ENCODE measurements around the gene CCND1.
"Not testable (repeated sequence)": the region's sequence is repeated elsewhere in the genome, so short reads cannot be mapped to it uniquely, and the experiment has no call there.

Gene CCND1

GRCh38 chr11:69617682-69618081, 23.3 kb upstream of the CCND1 start:
- DNase-seq = no peak

- no peak for DNase-seq
Measured at GRCh38 chr11:69618237-69618636, 22.7 kb upstream of the CCND1 start.

- no peak for DNase-seq
Measured at GRCh38 chr11:69620683-69621290, 20.2 kb upstream of the CCND1 start.

DNA sequence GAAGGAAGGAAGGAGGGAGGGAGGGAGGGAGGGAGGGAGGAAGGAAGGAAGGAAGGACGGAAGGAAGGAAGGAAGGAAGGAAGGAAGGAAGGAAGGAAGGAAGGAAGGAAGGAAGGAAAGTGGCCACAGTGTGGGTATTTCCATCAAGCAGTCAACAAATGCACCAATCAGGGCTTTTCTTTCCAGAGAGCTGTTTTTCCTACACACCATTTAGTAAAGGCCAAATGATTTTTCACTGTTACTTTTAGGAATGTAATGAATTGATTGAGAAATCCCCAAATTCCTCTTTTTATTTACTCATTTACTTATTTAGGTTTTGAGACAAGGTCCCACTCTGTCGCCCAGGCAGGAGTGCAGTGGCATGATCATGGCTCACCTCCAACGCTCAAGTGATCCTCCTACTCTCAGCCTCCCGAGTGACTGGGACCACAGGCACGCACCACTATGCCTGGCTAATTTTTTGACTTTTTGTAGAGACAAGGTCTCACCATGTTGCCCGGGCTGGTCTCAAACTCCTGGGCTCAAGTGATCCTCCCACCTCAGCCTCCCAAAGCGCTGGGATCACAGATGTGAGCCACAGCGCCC, 18.8 kb upstream of the CCND1 start:
- DNase-seq = not testable (repeated sequence)

DNA sequence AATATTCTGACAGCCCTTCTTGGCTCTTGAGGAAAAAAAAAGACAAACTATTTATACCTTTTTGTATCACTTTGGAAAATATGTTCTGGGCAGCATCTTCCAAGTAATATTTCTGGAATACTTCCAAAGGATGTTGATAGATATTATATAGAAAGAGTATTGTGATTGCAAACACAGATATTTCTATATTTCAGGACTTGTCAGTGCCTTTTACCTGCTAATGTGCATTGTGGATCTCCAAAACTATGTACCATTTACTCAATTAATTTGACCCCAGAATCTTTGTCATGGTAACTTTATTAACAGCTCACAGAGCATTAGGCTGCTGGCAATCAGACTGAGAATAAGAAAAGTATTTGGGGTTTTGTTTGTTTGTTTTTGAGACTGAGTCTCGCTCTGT, 16.7 kb upstream of the CCND1 start:
- no peak for DNase-seq

DNA sequence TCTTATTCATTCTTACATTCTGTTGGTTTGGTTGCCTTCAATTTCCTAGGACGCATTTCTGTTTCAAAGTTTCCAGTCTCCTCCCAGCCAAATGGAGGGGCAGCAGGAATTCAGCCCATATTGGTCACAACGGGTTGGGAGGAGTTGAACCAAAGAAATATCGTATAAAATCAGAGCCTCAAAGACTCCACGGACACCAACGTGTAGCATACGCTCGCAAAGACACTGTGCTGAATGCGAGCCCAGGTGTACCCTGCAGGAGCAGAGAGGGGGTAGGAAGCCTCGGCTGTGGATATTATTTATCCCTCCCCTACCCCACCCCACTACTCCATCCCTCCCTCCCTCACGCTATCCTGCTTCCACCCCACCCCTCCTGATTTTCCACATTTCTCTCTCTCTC, 15.5 kb upstream of the CCND1 start:
- DNase-seq = no peak

GRCh38 chr11:69627551-69627950, 13.4 kb upstream of the CCND1 start:
- no peak for DNase-seq

DNA sequence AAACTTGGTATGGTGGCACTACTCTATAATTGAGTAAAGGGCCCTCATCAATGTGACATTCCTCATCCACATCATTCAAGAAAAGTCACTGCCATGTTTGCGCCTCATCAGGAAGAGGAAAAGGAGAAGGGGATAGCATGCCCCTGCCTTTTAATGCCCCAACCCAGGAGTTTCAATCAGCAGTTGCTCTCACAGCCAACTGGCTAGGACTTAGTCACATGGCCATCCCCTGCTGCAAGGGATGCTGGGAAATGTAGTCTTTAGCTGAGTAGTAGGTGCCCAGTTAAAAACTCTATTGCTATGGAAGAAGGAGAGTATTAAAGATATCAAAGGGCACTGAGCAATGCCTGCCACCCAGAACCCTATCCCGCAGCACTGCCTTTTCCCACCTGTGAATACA, 10.9 kb upstream of the CCND1 start:
- DNase-seq = no peak

- no peak for DNase-seq
Measured at GRCh38 chr11:69630424-69630823, 10.5 kb upstream of the CCND1 start.

GRCh38 chr11:69632900-69633299, 8.1 kb upstream of the CCND1 start:
- no peak for DNase-seq

DNA sequence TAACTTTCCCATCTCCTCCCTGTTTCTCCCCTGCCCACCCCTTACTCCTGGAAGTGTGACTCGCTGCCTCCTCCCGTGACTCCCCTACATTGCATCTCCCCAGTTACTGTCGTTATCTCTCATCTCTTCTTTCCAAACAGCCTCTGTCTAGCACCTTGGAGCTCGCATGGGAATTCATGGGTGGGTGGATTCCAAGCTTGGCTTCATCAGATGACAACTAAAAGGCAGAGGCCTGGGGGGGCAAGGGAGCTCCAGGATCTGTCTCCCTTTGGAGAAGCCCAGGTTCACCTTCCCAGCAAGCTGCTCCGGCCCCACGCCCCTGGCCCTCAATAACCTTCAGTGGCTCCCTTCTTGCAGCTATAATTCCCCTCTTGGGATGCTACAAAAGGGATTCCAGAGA, 6.9 kb upstream of the CCND1 start:
- no peak for DNase-seq

GRCh38 chr11:69634590-69634989, 6.4 kb upstream of the CCND1 start:
- DNase-seq = no peak

DNA sequence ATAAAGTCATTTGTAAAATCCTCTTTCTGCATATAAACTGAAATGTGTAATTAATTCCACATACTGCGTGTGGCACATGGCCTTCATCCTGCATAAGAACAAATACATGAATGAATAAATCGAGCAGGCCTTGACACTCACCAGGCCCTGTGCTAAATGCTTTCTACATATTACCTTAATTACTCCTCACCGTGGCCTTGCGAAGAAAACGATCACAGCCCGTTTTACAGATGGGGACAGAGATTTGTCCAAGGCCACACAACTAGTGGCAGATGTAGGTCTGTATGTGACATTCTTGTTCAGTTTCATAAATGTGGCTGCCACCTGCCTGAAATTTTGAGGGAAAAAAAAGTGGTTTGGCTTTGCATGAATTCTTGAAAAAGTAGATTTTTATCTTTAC, 5.8 kb upstream of the CCND1 start:
- no peak for DNase-seq

DNA sequence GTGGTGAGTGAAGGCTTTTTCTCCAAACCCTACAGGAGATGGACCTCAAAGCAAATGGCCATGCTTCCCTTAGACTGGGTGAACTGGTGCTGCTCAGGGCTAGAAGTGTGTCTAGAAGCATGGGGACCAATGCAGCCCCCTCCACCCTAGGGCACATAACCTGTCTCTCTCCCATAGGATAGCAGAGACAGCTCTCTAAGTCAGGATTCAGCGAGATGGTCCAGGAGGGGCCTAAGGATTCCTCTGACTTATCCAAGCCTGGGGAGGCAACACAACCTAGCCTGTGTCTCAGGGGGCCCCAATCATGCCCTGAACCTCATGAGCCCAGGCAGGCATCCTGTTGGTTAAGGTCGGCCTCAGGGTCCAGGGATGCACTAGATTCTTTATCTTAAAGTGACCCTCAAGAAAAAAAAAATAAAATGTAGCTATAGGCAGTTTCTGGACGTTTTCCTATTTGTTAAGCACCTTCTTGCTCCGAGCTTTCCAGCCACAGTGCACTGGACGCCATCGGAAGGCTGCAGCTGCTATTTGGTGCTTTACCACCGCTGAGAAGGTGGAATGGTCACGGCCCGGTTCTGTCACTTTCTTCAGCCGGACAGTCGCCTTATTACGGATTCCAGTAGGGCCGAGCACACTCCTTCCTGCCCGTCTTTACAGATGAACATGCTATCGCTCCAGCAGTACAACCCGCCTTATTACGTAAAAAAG, 5.0 kb upstream of the CCND1 start:
- no peak for DNase-seq

DNA sequence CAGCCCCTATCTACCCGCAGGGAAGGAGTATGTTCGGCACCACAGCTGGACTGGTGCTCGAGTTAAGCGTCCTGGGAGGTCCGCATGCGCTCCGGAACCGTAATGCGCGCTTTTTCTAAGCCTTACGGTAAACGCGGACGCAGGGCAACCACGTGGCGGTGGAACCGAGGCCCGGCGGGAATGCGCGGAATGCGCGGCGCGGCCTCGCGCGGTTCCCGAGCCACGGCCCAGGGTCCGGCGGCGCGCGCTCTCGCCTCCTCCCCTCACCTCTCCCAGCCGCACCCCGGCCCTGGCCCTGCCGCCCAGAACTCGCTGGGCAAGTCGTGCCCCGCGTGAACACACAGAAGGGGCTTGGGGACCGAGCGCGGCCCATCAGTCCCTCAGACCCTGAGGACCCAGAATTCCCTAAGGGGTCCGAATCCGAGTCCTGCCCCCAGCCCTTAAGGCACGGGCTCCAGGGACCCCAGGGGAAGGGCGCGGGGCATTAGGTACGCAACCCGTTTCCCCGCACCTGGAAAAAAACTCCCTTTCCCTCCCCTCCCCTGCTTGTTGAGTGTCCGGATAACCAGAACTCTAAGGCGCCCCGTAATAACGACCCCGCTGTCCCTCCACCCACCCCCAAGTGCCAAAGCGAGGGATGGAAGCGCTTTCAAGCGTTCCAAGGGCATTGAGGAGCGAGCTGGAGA, 4.3 kb upstream of the CCND1 start:
- DNase-seq = peak in 33 of 56 donors; percentile 10 to 64 (median 39)

DNA sequence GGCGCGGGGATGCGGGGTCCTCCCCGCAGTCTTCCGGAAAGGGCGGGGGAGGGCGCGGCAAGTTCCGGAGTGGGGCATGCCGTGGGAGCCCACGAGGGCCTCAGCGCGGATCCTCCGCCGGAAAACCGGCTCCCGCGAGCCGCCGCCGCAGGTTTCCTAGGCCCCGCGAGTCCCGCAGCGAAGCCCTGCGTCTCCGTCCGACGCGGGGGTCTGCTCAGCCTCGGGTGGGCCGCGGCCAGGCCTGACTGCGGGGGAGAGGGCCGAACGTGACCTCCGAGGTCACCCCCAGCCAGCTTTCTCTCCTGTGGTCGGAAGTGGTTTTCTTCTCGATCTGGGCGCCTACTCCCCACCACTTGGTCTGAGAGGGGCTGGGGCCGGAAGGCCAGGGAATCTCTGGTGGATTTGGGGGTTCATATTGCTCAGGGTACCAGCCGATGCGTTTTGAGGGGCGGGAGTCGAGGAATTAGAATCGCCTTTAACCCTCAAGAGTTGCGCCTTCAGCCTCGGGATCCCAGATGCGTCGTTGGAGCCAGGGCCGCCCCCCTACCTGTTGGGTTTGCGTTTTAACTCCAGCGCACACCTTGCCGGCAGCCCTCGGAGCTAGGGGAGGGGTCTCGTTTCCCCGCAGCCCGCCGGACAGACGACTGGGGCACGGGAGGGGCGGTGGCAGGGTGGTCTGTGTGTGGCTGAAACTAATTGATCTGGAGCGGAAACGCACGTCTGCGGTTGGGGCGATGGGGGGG, 3.6 kb upstream of the CCND1 start:
- no peak for DNase-seq

- peak in 2 of 56 donors; percentile 15 to 41 for DNase-seq
Measured at GRCh38 chr11:69637941-69638871, 2.8 kb upstream of the CCND1 start.

DNA sequence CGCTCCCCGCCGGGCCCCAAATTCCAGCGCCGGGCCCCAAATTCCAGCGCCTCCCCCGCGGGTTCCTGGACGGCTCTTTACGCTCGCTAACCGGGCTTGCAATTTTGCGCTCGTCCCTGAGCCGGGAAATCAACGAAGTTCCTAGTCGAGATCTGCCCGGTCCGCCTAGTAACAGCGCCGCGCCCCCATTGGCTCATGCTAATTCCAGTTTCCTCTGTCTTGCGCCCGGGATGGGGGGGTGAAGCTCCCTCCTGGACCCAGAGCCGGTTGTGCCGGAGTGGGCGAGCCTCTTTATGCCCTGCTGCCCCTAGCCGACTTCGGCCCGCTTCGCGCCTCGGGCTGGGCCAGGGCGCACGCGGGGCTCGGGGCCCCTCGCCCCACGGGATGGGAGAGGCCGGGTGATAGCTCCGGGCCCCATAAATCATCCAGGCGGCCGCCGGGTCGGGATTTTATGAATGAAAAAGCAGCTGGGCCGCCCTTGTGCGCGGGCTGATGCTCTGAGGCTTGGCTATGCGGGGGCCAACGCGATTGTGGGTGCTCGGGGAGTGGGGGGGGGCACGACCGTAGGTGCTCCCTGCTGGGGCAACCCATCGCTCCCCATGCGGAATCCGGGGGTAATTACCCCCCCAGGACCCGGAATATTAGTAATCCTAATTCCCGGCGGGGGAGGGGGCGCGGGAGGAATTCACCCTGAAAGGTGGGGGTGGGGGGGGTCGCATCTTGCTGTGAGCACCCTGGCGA, 1.8 kb upstream of the CCND1 start:
- DNase-seq = peak in 45 of 56 donors; percentile 10 to 80 (median 50)

DNA sequence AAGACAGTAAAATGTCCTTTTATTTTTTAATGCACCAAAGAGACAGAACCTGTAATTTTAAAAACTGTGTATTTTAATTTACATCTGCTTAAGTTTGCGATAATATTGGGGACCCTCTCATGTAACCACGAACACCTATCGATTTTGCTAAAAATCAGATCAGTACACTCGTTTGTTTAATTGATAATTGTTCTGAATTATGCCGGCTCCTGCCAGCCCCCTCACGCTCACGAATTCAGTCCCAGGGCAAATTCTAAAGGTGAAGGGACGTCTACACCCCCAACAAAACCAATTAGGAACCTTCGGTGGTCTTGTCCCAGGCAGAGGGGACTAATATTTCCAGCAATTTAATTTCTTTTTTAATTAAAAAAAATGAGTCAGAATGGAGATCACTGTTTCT, 1.1 kb upstream of the CCND1 start:
- DNase-seq = no peak

Data from amygdala (tissue), 56 donors.